Measurements from ENCODE around the gene WDR5B. TPM values are rescaled to one million over a fixed set of nuclear protein-coding genes. Genes with fewer than 3 reads are reported as not detected.

WDR5B gene
- total RNA-seq, 1 experiment from 2014 or later = 3.4 TPM

GRCh38 chr3:122410639-122411038, 5.2 kb downstream of the WDR5B start:
- ChIA-PET RAD21 (ENCODE audit: low non-redundant PET in 1 of 2, low total read pairs in 2 of 2, uncharacterized antibody in 2 of 2, unreplicated experiment in 2 of 2) (no interaction called here), CTCF (no interaction called here), POLR2A (no interaction called here)
- Histone ChIP-seq H3K9me2 (ENCODE audit: insufficient read depth) (no peaks in the 10 kb centered on the region), H3K79me2 (ENCODE audit: insufficient read depth, low read length) (peaks cover 15% of the 10 kb centered on the region), H3K9ac (ENCODE audit: low read length) (no peak overlapping the region), H3K4me1 (ENCODE audit: control insufficient read depth in 1 of 2, insufficient read depth in 2 of 2, low read length in 2 of 2) (peaks cover 6 to 8% of the 10 kb centered on the region in 2 experiments; a peak in 2 of 4 replicates), H3K36me3 (ENCODE audit: control insufficient read depth in 1 of 2, insufficient read depth in 2 of 2, low read length in 2 of 2) (peaks cover 24 to 28% of the 10 kb centered on the region in 2 experiments; a peak in 3 of 4 replicates), H3K27ac (ENCODE audit: low read depth, low read length) (no peak overlapping the region), H4K20me1 (ENCODE audit: insufficient read depth) (no peaks in the 10 kb centered on the region), H3K4me2 (ENCODE audit: low read length) (no peak overlapping the region), H2AFZ (ENCODE audit: low read depth, low read length, poor library complexity, severe bottlenecking) (no peak overlapping the region), H3K4me3 (replicated peaks in 1 of 2; ENCODE audit: low read depth in 1 of 2, low read length in 2 of 2) (no peak overlapping the region), H3K9me3 (ENCODE audit: control insufficient read depth in 1 of 2, insufficient read depth in 1 of 2, low read depth in 1 of 2, low read length in 2 of 2) (no peaks in the 10 kb centered on the region), H3K27me3 (ENCODE audit: insufficient read depth, low read length) (no peaks in the 10 kb centered on the region)
- no peak for DNase-seq (ENCODE audit: low read depth, low spot score)
- BruUV-seq (replicated peaks) = no TSS peak
- ATAC-seq = no peak
- TF ChIP-seq CEBPB (IDR thresholded peaks at IDR 0.05; ENCODE audit: low read depth) (no peak), SRF (IDR thresholded peaks at IDR 0.05; ENCODE audit: low read depth) (no peak), SP1 (IDR thresholded peaks at IDR 0.05; ENCODE audit: low read depth) (no peak), POLR2A (IDR thresholded peaks at IDR 0.05; ENCODE audit: borderline replicate concordance, extremely low read depth, insufficient read depth, insufficient read length) (no peak), SIN3A (IDR thresholded peaks at IDR 0.05; ENCODE audit: low read depth) (no peak), POLR2AphosphoS5 (IDR thresholded peaks at IDR 0.05; ENCODE audit: low read depth, low read length) (no peak), ATF3 (IDR thresholded peaks at IDR 0.05) (no peak), ZNF274 (IDR thresholded peaks at IDR 0.05; ENCODE audit: low read depth, low read length) (no peak), JUND (IDR thresholded peaks at IDR 0.05) (no peak), TCF7L2 (IDR thresholded peaks at IDR 0.05; ENCODE audit: borderline replicate concordance, extremely low read depth, insufficient read depth, insufficient read length) (no peak), ELF1 (IDR thresholded peaks at IDR 0.05; ENCODE audit: borderline replicate concordance, low read depth) (no peak), FOSL1 (IDR thresholded peaks at IDR 0.05; ENCODE audit: low read depth) (no peak), YY1 (IDR thresholded peaks at IDR 0.05; ENCODE audit: extremely low read depth, insufficient replicate concordance, low read depth, low read length) (no peak), MAX (IDR thresholded peaks at IDR 0.05) (no peak), EZH2 (IDR thresholded peaks at IDR 0.05) (no peak), ZFX (IDR thresholded peaks at IDR 0.05) (no peak), ZBTB33 (IDR thresholded peaks at IDR 0.05; ENCODE audit: extremely low read depth, insufficient replicate concordance, low read length) (no peak)
- intact Hi-C loops (cut with micrococcal nuclease) = no loop called here
